Keratinocyte (primary cell): ENCODE results near the gene INPP4B. TPM values are rescaled to one million over a fixed set of nuclear protein-coding genes. Genes with fewer than 3 reads are reported as not detected.

Experiments
- DNase-seq: peaks from one replicate; pipeline ENCODE4 v3.0.0-alpha.2; 2011; ENCODE audit warnings: low read depth, missing footprints, low spot score
- FAIRE-seq: peaks from 2 replicates; lab custom pipeline; 2011; peaks lifted over from hg19 to GRCh38; lab: Jason Lieb, UNC
- H2AFZ ChIP-seq: 2 replicates; pipeline ENCODE4 v1.6.0; 2012; ENCODE audit warnings: low read length, control low read depth, inconsistent platforms; ENCODE audit not compliant: control insufficient read depth
- H3K27ac ChIP-seq: 2 replicates; pipeline ENCODE4 v1.5.1; 2011; ENCODE audit warnings: low read length; ENCODE audit not compliant: control insufficient read depth, insufficient read depth
- H3K27me3 ChIP-seq: 3 replicates; pipeline ENCODE4 v1.6.0; 2011; ENCODE audit warnings: low read length; ENCODE audit not compliant: control insufficient read depth, insufficient read depth; ENCODE audit errors: extremely low read depth
- H3K36me3 ChIP-seq, 2 experiments: 2 replicates in 1 of 2; 3 replicates in 1 of 2; pipeline ENCODE4 v1.5.1; 2011; ENCODE audit warnings: low read length in 2 of 2, mild to moderate bottlenecking in 1 of 2; ENCODE audit not compliant: control insufficient read depth in 2 of 2, insufficient read depth in 2 of 2; ENCODE audit errors: extremely low read depth in 1 of 2
- H3K4me1 ChIP-seq: 3 replicates; pipeline ENCODE4 v1.5.1; 2011; ENCODE audit warnings: low read length; ENCODE audit not compliant: control insufficient read depth, insufficient read depth; ENCODE audit errors: extremely low read depth
- H3K4me2 ChIP-seq: 3 replicates; pipeline ENCODE4 v1.6.0; 2011; ENCODE audit warnings: low read depth, low read length; ENCODE audit not compliant: control insufficient read depth, insufficient read depth; ENCODE audit errors: extremely low read depth
- H3K4me3 ChIP-seq, 3 experiments: fragments of 200-600 bp in 1 of 3; sonication (generic) in 1 of 3; 2 replicates in 2 of 3; 3 replicates in 1 of 3; pipeline ENCODE4 v1.5.1; 2011 to 2016; ENCODE audit warnings: low read length in 3 of 3, mild to moderate bottlenecking in 3 of 3, control low read depth in 2 of 3, inconsistent platforms in 1 of 3, low read depth in 1 of 3, mixed read lengths in 1 of 3, mixed run types in 1 of 3, moderate library complexity in 1 of 3; ENCODE audit not compliant: control insufficient read depth in 2 of 3, insufficient read depth in 2 of 3; ENCODE audit errors: extremely low read depth in 1 of 3
- H3K79me2 ChIP-seq: 2 replicates; pipeline ENCODE4 v1.6.0; 2012; ENCODE audit warnings: low read length; ENCODE audit not compliant: control insufficient read depth, insufficient read depth
- H3K9ac ChIP-seq: 3 replicates; pipeline ENCODE4 v1.6.0; 2011; ENCODE audit warnings: low read length; ENCODE audit not compliant: control insufficient read depth, insufficient read depth; ENCODE audit errors: extremely low read depth
- H3K9me1 ChIP-seq: 3 replicates; pipeline ENCODE4 v1.6.0; 2011; ENCODE audit warnings: low read length; ENCODE audit not compliant: control insufficient read depth, insufficient read depth; ENCODE audit errors: extremely low read depth
- H3K9me3 ChIP-seq: 2 replicates; pipeline ENCODE4 v1.5.1; 2012; ENCODE audit warnings: low read depth, low read length; ENCODE audit not compliant: control insufficient read depth
- H4K20me1 ChIP-seq: 3 replicates; pipeline ENCODE4 v1.6.0; 2011; ENCODE audit warnings: low read length; ENCODE audit not compliant: control insufficient read depth, insufficient read depth; ENCODE audit errors: extremely low read depth
- EZH2 ChIP-seq: IDR thresholded peaks from one replicate; pipeline ENCODE4 v1.6.1; 2012; ENCODE audit warnings: inconsistent platforms, mild to moderate bottlenecking, low read length, moderate library complexity
- dilution Hi-C: fragments of 300-500 bp; cut with MboI; formaldehyde crosslinking; loops from one replicate; pipeline ENCODE4 v1.7.0; 2020; ENCODE audit warnings: low sequenced_read_pairs; ENCODE audit not compliant: extremely low pct_ligation_motif_present
- polyA plus RNA-seq, 5 experiments: library from polyadenylated mRNA; depleted of rRNA in 3 of 5; stranded (reverse) in 3 of 5; stranded (forward) in 1 of 5; unstranded in 1 of 5; fragments of >200 nt; gene quantifications; 1 replicate in 1 of 5; 2 replicates in 3 of 5; 3 replicates in 1 of 5; pipeline versions ENCODE4 v1.2.1 to v1.2.3, GENCODE V29; 2011 to 2012; ENCODE audit warnings: missing spikeins in 2 of 5, low read depth in 1 of 5, low replicate concordance in 1 of 5
- TF ChIP-seq, protein P1 (sequence below), 3 experiments: IDR thresholded peaks in 1 of 3; conservative IDR thresholded peaks in 1 of 3; optimal IDR thresholded peaks in 1 of 3; 2 replicates in 2 of 3; 3 replicates in 1 of 3; pipeline versions ENCODE3 to v1.5.1; 2011; ENCODE audit warnings: low read length in 3 of 3, mild to moderate bottlenecking in 3 of 3, moderate library complexity in 2 of 3, control low read depth in 1 of 3, inconsistent platforms in 1 of 3; ENCODE audit not compliant: insufficient read depth in 2 of 3; ENCODE audit errors: extremely low read depth in 1 of 3

Gene INPP4B
- polyA plus RNA-seq, 1 donor (not counting 4 experiments of a cell fraction or from before 2014, with no cell fraction given): 50.2 TPM

DNA sequence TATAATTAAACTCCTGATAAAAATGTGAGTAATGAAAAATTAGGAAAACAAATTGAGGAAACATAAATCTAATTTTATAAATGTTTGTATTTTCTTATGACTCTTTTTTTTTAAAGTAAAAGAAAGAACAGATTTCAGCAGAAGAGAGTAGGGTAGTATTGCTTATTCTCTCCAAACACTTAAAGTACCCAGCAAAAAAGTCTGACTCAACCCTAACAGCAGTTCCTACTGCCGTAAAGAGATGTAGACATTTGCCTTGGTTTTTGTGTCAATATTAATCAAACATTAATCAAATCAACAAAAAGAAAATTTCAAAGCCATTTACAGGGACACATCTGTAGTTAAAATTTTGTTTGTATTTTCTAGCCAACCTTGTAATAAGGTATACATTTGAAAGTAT, 701.3 kb downstream of the INPP4B start:
- Histone ChIP-seq H3K4me2 (no peak overlapping the region), H3K4me3 (no peak overlapping the region), H4K20me1 (no peaks in the 10 kb centered on the region), H2AFZ (no peak overlapping the region), H3K9me1 (no peaks in the 10 kb centered on the region), H3K36me3 (peaks cover 4 to 8% of the 10 kb centered on the region in 2 experiments), H3K4me1 (no peaks in the 10 kb centered on the region), H3K27ac (no peak overlapping the region), H3K27me3 (no peaks in the 10 kb centered on the region), H3K79me2 (peaks cover 2% of the 10 kb centered on the region), H3K9ac (no peak overlapping the region), H3K9me3 (no peaks in the 10 kb centered on the region)
- no peak for FAIRE-seq
- no peak for DNase-seq
- TF ChIP-seq EZH2: no peak
- TF ChIP-seq, protein P1, sequence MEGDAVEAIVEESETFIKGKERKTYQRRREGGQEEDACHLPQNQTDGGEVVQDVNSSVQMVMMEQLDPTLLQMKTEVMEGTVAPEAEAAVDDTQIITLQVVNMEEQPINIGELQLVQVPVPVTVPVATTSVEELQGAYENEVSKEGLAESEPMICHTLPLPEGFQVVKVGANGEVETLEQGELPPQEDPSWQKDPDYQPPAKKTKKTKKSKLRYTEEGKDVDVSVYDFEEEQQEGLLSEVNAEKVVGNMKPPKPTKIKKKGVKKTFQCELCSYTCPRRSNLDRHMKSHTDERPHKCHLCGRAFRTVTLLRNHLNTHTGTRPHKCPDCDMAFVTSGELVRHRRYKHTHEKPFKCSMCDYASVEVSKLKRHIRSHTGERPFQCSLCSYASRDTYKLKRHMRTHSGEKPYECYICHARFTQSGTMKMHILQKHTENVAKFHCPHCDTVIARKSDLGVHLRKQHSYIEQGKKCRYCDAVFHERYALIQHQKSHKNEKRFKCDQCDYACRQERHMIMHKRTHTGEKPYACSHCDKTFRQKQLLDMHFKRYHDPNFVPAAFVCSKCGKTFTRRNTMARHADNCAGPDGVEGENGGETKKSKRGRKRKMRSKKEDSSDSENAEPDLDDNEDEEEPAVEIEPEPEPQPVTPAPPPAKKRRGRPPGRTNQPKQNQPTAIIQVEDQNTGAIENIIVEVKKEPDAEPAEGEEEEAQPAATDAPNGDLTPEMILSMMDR (optimal IDR thresholded peaks at IDR 0.05 in 1 of 3, IDR thresholded peaks at IDR 0.05 in 1 of 3, conservative IDR thresholded peaks at IDR 0.05 in 1 of 3; ENCODE audit: extremely low read depth in 1 of 3, insufficient read depth in 2 of 3, low read length in 3 of 3): no peak
- dilution Hi-C loops: no loop called here

DNA sequence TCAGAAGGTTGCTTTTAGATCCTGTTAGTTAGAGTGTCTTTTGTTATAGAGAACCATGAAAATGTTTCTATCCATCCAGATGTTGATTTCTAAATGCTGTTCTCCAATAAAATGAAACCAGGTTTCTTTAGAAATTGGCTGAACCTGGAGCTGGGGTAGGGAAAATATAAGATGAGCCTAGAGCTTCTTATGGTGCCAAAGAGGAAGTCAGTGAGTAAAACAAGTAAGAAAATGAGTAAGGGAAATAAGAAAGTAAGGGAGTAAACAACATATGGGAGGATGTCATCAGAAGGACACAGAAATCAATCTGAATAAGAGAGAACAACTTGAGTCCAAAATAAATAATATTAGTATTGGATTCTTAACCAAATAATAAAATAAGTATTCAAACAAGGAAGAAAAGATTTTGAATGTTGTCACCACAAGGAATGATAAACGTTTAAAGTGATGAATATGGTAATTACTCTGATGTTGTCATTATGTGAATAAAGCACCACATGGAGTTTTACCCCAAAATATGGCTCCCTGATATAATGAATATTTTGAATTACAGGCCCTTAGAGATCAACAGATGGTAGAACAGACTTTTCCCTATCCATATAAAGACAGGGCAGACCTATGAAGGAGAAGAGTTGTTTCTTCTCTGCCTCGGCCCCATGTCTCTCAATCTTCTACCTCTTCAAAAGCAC, 703.6 kb downstream of the INPP4B start:
- Histone ChIP-seq H3K9me1 (no peaks in the 10 kb centered on the region), H3K9me3 (no peaks in the 10 kb centered on the region), H3K4me2 (no peak overlapping the region), H2AFZ (no peak overlapping the region), H3K36me3 (peaks cover 6 to 10% of the 10 kb centered on the region in 2 experiments), H3K27ac (no peak overlapping the region), H3K4me3 (no peak overlapping the region), H3K79me2 (peaks cover 4% of the 10 kb centered on the region), H4K20me1 (no peaks in the 10 kb centered on the region), H3K27me3 (no peaks in the 10 kb centered on the region), H3K4me1 (no peaks in the 10 kb centered on the region), H3K9ac (no peak overlapping the region)
- dilution Hi-C loops: no loop called here
- no peak for FAIRE-seq
- DNase-seq: no peak
- TF ChIP-seq, protein P1 (optimal IDR thresholded peaks at IDR 0.05 in 1 of 3, IDR thresholded peaks at IDR 0.05 in 1 of 3, conservative IDR thresholded peaks at IDR 0.05 in 1 of 3; ENCODE audit: extremely low read depth in 1 of 3, insufficient read depth in 2 of 3, low read length in 3 of 3): no peak
